Naive thymus-derived CD4-positive, alpha-beta T cell (primary cell): ENCODE results near the gene FLAD1. TPM values are rescaled to one million over a fixed set of nuclear protein-coding genes. Genes with fewer than 3 reads are reported as not detected.

Source experiments
- ATAC-seq: fragments of 150-1000 bp; cut with Tn5 transposase; 2 replicates; pipeline ENCODE4 v1.10.0; 2021; ENCODE audit warnings: mild to moderate bottlenecking, moderate library complexity
- CTCF ChIA-PET: fragments of 350-600 bp; sonication (Branson Sonifier 250); formaldehyde crosslinking; loops from one replicate; lab custom pipeline; 2021; ENCODE audit warnings: antibody characterized with exemption; lab: Charles Lee
- POLR2A ChIA-PET: fragments of 350-600 bp; sonication (Branson Sonifier 250); formaldehyde crosslinking; loops from one replicate; lab custom pipeline; 2021; ENCODE audit warnings: antibody characterized with exemption, inconsistent platforms; lab: Charles Lee
- DNase-seq, 9 donors: peaks; one replicate each; pipeline versions ENCODE4 v3.0.0 to v3.0.0-alpha.2; 2020 to 2022; ENCODE audit warnings: mixed read lengths in 1 of 9
- H3K27ac ChIP-seq: one replicate; pipeline ENCODE4 v1.7.0; 2013; ENCODE audit warnings: mild to moderate bottlenecking, low read depth, low read length, moderate library complexity
- H3K27me3 ChIP-seq, 2 donors: one replicate each; pipeline ENCODE4 v1.7.0; 2013; ENCODE audit warnings: low read length in 2 of 2, mild to moderate bottlenecking in 2 of 2, moderate library complexity in 2 of 2; ENCODE audit not compliant: control insufficient read depth in 2 of 2, insufficient read depth in 2 of 2
- H3K36me3 ChIP-seq, 3 experiments: 1 replicate in 2 of 3; 2 replicates in 1 of 3; pipeline ENCODE4 v1.7.0; 2013; ENCODE audit warnings: low read length in 3 of 3, mild to moderate bottlenecking in 3 of 3, moderate library complexity in 1 of 3; ENCODE audit not compliant: insufficient read depth in 3 of 3, control insufficient read depth in 2 of 3
- H3K4me1 ChIP-seq, 2 donors: one replicate each; pipeline ENCODE4 v1.7.0; 2013; ENCODE audit warnings: low read length in 2 of 2, mild to moderate bottlenecking in 2 of 2, moderate library complexity in 1 of 2; ENCODE audit not compliant: control insufficient read depth in 2 of 2, insufficient read depth in 2 of 2
- H3K4me3 ChIP-seq: 2 replicates; pipeline ENCODE4 v1.7.0; 2013; ENCODE audit warnings: mild to moderate bottlenecking, low read length
- H3K9me3 ChIP-seq, 3 experiments: 1 replicate in 2 of 3; 2 replicates in 1 of 3; pipeline ENCODE4 v1.7.0; 2013; ENCODE audit warnings: low read length in 3 of 3; ENCODE audit not compliant: control insufficient read depth in 2 of 3
- H3K27ac Mint-ChIP-seq, 9 donors: one replicate each; pipeline ENCODE4 v1.8.0; 2020 to 2022; ENCODE audit warnings: mixed read lengths in 9 of 9, mild to moderate bottlenecking in 8 of 9, moderate library complexity in 5 of 9, inconsistent platforms in 2 of 9
- H3K27me3 Mint-ChIP-seq, 5 donors: one replicate each; pipeline ENCODE4 v1.8.0; 2021 to 2022; ENCODE audit warnings: mixed read lengths in 5 of 5, mild to moderate bottlenecking in 1 of 5
- H3K36me3 Mint-ChIP-seq, 5 donors: one replicate each; pipeline ENCODE4 v1.8.0; 2020 to 2022; ENCODE audit warnings: mixed read lengths in 5 of 5, mild to moderate bottlenecking in 3 of 5, inconsistent platforms in 1 of 5
- H3K4me1 Mint-ChIP-seq, 7 donors: one replicate each; pipeline ENCODE4 v1.8.0; 2020 to 2022; ENCODE audit warnings: mixed read lengths in 7 of 7, mild to moderate bottlenecking in 3 of 7, inconsistent platforms in 1 of 7
- H3K4me3 Mint-ChIP-seq, 10 donors: one replicate each; pipeline ENCODE4 v1.8.0; 2020 to 2022; ENCODE audit warnings: mild to moderate bottlenecking in 10 of 10, mixed read lengths in 10 of 10, moderate library complexity in 6 of 10, inconsistent platforms in 2 of 10
- H3K9me3 Mint-ChIP-seq, 11 donors: one replicate each; pipeline ENCODE4 v1.8.0; 2020 to 2022; ENCODE audit warnings: mixed read lengths in 11 of 11, mild to moderate bottlenecking in 4 of 11, inconsistent platforms in 1 of 11, moderate library complexity in 1 of 11
- intact Hi-C, 2 donors: fragments of 100-400 bp; cut with micrococcal nuclease; formaldehyde crosslinking; loops; one replicate each; pipeline ENCODE4 v1.15.1; 2023
- polyA plus RNA-seq, 2 donors: library from polyadenylated mRNA; unstranded; fragments of 300-500 nt; fragmentation: Illumina TruSeq; gene quantifications; one replicate each; pipeline ENCODE4 v1.2.3, GENCODE V29; 2021
- total RNA-seq, 6 experiments: library from RNA in 5 of 6; stranded (reverse) in 5 of 6; gene quantifications; 1 replicate in 5 of 6; 2 replicates in 1 of 6; pipeline ENCODE4 v1.2.3 and lab custom pipeline; 2021 to 2026

The FLAD1 gene
- total and polyA plus RNA-seq, 7 experiments from 2014 or later: 24.4 to 50.2 (median 45.8) TPM

GRCh38 chr1:155012776-155013602 lies 29.8 kb downstream of the FLAD1 start:
- POLR2A ChIA-PET: interaction anchor here (0.5 to 13.8 kb wide), 13 partner anchors 9 to 122 kb away, joined by 3 to 270 read pairs (median 5); partner anchors contain the start of genes ADAM15, CKS1B, FLAD1 and LENEP

GRCh38 chr1:155013632-155014031 lies 30.5 kb downstream of the FLAD1 start:
- ChIA-PET POLR2A (interaction anchor here (0.9 to 13.8 kb wide), 10 partner anchors 13 to 121 kb away, joined by 3 to 270 read pairs (median 9); partner anchors contain the start of genes ADAM15, CKS1B, FLAD1 and LENEP), CTCF (interaction anchor here (1.6 to 13.9 kb wide), 4 partner anchors 15 to 61 kb away, joined by 6 to 291 read pairs (median 98); partner anchors contain the start of genes CKS1B, LENEP, PBXIP1 and PYGO2)
- intact Hi-C loops: no loop called here
- Histone ChIP-seq H3K4me3 (peak overlapping the region; percentile 27), H3K27me3 (no peaks in the 10 kb centered on the region), H3K9me3 (no peaks in the 10 kb centered on the region), H3K4me1 (peaks cover 55 to 71% of the 10 kb centered on the region in 2 donors), H3K27ac (peak overlapping the region; percentile 83), H3K36me3 (peaks cover 0 to 29% (median 0%) of the 10 kb centered on the region in 3 experiments)
- ATAC-seq (no peak), DNase-seq (peak in 6 of 9 donors; percentile 54 to 63 (median 57))
- peaks cover 30 to 79% (median 62%) of the 10 kb centered on the region in 7 donors for H3K4me1 Mint-ChIP-seq
- no peaks in the 10 kb centered on the region for H3K9me3 Mint-ChIP-seq
- peak overlapping the region; percentile 75 to 99 (median 90) for H3K4me3 Mint-ChIP-seq
- peak overlapping the region; percentile 80 to 98 (median 95) for H3K27ac Mint-ChIP-seq
- peaks cover 0 to 45% (median 4%) of the 10 kb centered on the region in 5 donors for H3K36me3 Mint-ChIP-seq
- no peaks in the 10 kb centered on the region for H3K27me3 Mint-ChIP-seq

More at GRCh38 chr1:155012776-155013602, 29.8 kb downstream of the FLAD1 start:
- Histone ChIP-seq H3K4me1 (peaks cover 54 to 72% of the 10 kb centered on the region in 2 donors), H3K36me3 (peaks cover 0 to 29% (median 0%) of the 10 kb centered on the region in 3 experiments), H3K4me3 (peak overlapping the region; percentile 38), H3K27me3 (no peaks in the 10 kb centered on the region), H3K27ac (peak overlapping the region; percentile 83), H3K9me3 (no peaks in the 10 kb centered on the region)
- intact Hi-C loops: no loop called here
- DNase-seq (no peak), ATAC-seq (no peak)
- Mint-ChIP-seq H3K36me3 (peaks cover 0 to 46% (median 4%) of the 10 kb centered on the region in 5 donors), H3K9me3 (no peaks in the 10 kb centered on the region), H3K27ac (peak overlapping the region; percentile 80 to 98 (median 95)), H3K4me1 (peaks cover 30 to 81% (median 62%) of the 10 kb centered on the region in 7 donors), H3K4me3 (peak overlapping the region; percentile 75 to 99 (median 90)), H3K27me3 (no peaks in the 10 kb centered on the region)
- CTCF ChIA-PET: interaction anchor here (1.0 to 13.9 kb wide), 7 partner anchors 10 to 72 kb away, joined by 3 to 291 read pairs (median 6); partner anchors contain the start of genes ADAM15, CKS1B, LENEP and PBXIP1

GRCh38 chr1:155014709-155015508 lies 31.8 kb downstream of the FLAD1 start:
- Mint-ChIP-seq H3K4me3 (peak overlapping the region in 8 of 10 donors; percentile 76 to 99 (median 90)), H3K36me3 (peaks cover 0 to 40% (median 4%) of the 10 kb centered on the region in 5 donors), H3K27ac (peak overlapping the region in 7 of 9 donors; percentile 93 to 98 (median 95)), H3K27me3 (no peaks in the 10 kb centered on the region), H3K9me3 (no peaks in the 10 kb centered on the region), H3K4me1 (peaks cover 41 to 81% (median 75%) of the 10 kb centered on the region in 7 donors)
- Histone ChIP-seq H3K27ac (peak overlapping the region; percentile 83), H3K27me3 (no peaks in the 10 kb centered on the region), H3K4me1 (peaks cover 51 to 78% of the 10 kb centered on the region in 2 donors), H3K4me3 (no peak overlapping the region), H3K9me3 (no peaks in the 10 kb centered on the region), H3K36me3 (peaks cover 0 to 30% (median 0%) of the 10 kb centered on the region in 3 experiments)
- intact Hi-C loops: loop anchor here in 1 of 2 donors (5.0 kb wide), 2 partner anchors 37 to 408 kb away; partner anchors contain the start of genes ADAM15 and ADAR
- ChIA-PET POLR2A (interaction anchor here (0.9 to 13.8 kb wide), 9 partner anchors 14 to 61 kb away, joined by 3 to 270 read pairs (median 28); partner anchors contain the start of genes CKS1B, FLAD1, LENEP and PBXIP1), CTCF (interaction anchor here (0.6 to 13.9 kb wide), 11 partner anchors 17 to 345 kb away, joined by 3 to 291 read pairs (median 5); partner anchors contain the start of genes CKS1B, LENEP, PBXIP1 and PMVK)
- DNase-seq (no peak), ATAC-seq (no peak)

- H3K27me3 ChIP-seq: no peaks in the 10 kb centered on the region
- intact Hi-C loops: loop anchor here in 1 of 2 donors (2.0 to 5.0 kb wide), 3 partner anchors 33 to 408 kb away; partner anchors contain the start of genes ADAM15, ADAR and FLAD1
- DNase-seq: no peak
- ChIA-PET CTCF (interaction anchor here (0.7 to 13.9 kb wide), 15 partner anchors 8 to 456 kb away, joined by 3 to 291 read pairs (median 8); partner anchors contain the start of genes CKS1B, LENEP, PBXIP1 and PMVK), POLR2A (interaction anchor here (0.6 to 13.8 kb wide), 11 partner anchors 15 to 236 kb away, joined by 3 to 270 read pairs (median 18); partner anchors contain the start of genes CKS1B, FLAD1, LENEP and PBXIP1)
- peaks cover 0 to 34% (median 4%) of the 10 kb centered on the region in 5 donors for H3K36me3 Mint-ChIP-seq
- no peak overlapping the region for H3K4me3 ChIP-seq
- peak overlapping the region; percentile 83 for H3K27ac ChIP-seq
- peak overlapping the region; percentile 66 to 85 (median 74) for H3K4me3 Mint-ChIP-seq
- ATAC-seq: no peak
- H3K27me3 Mint-ChIP-seq: no peaks in the 10 kb centered on the region
- H3K9me3 ChIP-seq: no peaks in the 10 kb centered on the region
- H3K4me1 ChIP-seq: peaks cover 43 to 78% of the 10 kb centered on the region in 2 donors
- H3K9me3 Mint-ChIP-seq: peaks cover 0 to 2% (median 0%) of the 10 kb centered on the region in 11 donors
- peaks cover 42 to 83% (median 72%) of the 10 kb centered on the region in 7 donors for H3K4me1 Mint-ChIP-seq
- H3K27ac Mint-ChIP-seq: peak overlapping the region; percentile 82 to 98 (median 94)
- H3K36me3 ChIP-seq: peaks cover 0 to 30% (median 0%) of the 10 kb centered on the region in 3 experiments
These were observed 32.5 kb downstream of the FLAD1 start for GRCh38 chr1:155015527-155016230.

- peak overlapping the region; percentile 50 for H3K4me3 ChIP-seq
- POLR2A ChIA-PET: interaction anchor here (0.6 to 13.8 kb wide), 13 partner anchors 16 to 236 kb away, joined by 3 to 270 read pairs (median 10); partner anchors contain the start of genes FLAD1, LENEP, PBXIP1 and PMVK
These were observed 33.2 kb downstream of the FLAD1 start for GRCh38 chr1:155016231-155016831.

More at GRCh38 chr1:155016231-155016831, 33.2 kb downstream of the FLAD1 start:
- Histone ChIP-seq H3K36me3 (peaks cover 0 to 26% (median 0%) of the 10 kb centered on the region in 3 experiments), H3K27me3 (no peaks in the 10 kb centered on the region), H3K4me1 (peaks cover 38 to 75% of the 10 kb centered on the region in 2 donors), H3K9me3 (no peaks in the 10 kb centered on the region), H3K27ac (peak overlapping the region; percentile 83)
- CTCF ChIA-PET: interaction anchor here (0.7 to 13.9 kb wide), 19 partner anchors 9 to 457 kb away, joined by 3 to 291 read pairs (median 7); partner anchors contain the start of genes CKS1B, FLAD1, LENEP and PBXIP1
- intact Hi-C loops: loop anchor here in 1 of 2 donors (2.0 to 5.0 kb wide), 3 partner anchors 34 to 409 kb away; partner anchors contain the start of genes ADAM15, ADAR and FLAD1
- no peak for ATAC-seq
- peak in 1 of 9 donors; percentile 41 for DNase-seq
- Mint-ChIP-seq H3K4me3 (peak overlapping the region; percentile 66 to 85 (median 74)), H3K4me1 (peaks cover 38 to 80% (median 69%) of the 10 kb centered on the region in 7 donors), H3K36me3 (peaks cover 0 to 34% (median 4%) of the 10 kb centered on the region in 5 donors), H3K9me3 (peaks cover 0 to 2% (median 0%) of the 10 kb centered on the region in 11 donors), H3K27me3 (no peaks in the 10 kb centered on the region), H3K27ac (peak overlapping the region; percentile 82 to 98 (median 94))
